Thyroid gland (tissue), 4 donors: ENCODE measurements around the gene MGAT5.

Experiments used
- CTCF ChIP-seq, 6 experiments: fragments of 200-600 bp in 3 of 6; fragments of 450-650 bp in 3 of 6; sonication (generic) in 3 of 6; IDR thresholded peaks; one replicate each; pipeline ENCODE4 v1.5.1; 2016 to 2019; ENCODE audit warnings: antibody characterized with exemption in 6 of 6, mild to moderate bottlenecking in 2 of 6, inconsistent platforms in 1 of 6, moderate library complexity in 1 of 6
- POLR2A ChIP-seq, 2 donors: fragments of 450-650 bp; IDR thresholded peaks; one replicate each; pipeline ENCODE4 v1.6.1; 2017; ENCODE audit warnings: antibody characterized with exemption in 2 of 2, mild to moderate bottlenecking in 2 of 2, moderate library complexity in 1 of 2

- TF ChIP-seq CTCF (IDR thresholded peaks at IDR 0.05) (peak in 4 of 6 experiments; percentile 70 to 88 (median 79)), POLR2A (IDR thresholded peaks at IDR 0.05) (no peak)
Observed at GRCh38 chr2:134411828-134412638, 158.2 kb downstream of the MGAT5 start.
